ENCODE data around the gene FOXO1. TPM values are rescaled to one million over a fixed set of nuclear protein-coding genes. Genes with fewer than 3 reads are reported as not detected.
A peak's percentile ranks its signal among the peaks of the same experiment; 100 is the strongest.

Gene FOXO1
- total RNA-seq, 1 donor = 7.6 TPM

- Histone ChIP-seq H3K27ac (ENCODE audit: low read depth, low read length) (no peak overlapping the region), H3K4me1 (ENCODE audit: insufficient read depth, low read length) (no peaks in the 10 kb centered on the region), H2AFZ (ENCODE audit: low read length) (no peak overlapping the region), H3K4me3 (ENCODE audit: insufficient read depth, low read length) (no peak overlapping the region), H3K9me3 (ENCODE audit: low read depth, low read length) (no peaks in the 10 kb centered on the region), H4K20me1 (ENCODE audit: insufficient read depth, low read length) (no peaks in the 10 kb centered on the region), H3K79me2 (ENCODE audit: insufficient read depth, low read length) (peaks cover 17% of the 10 kb centered on the region), H3K4me2 (ENCODE audit: insufficient read depth, low read length) (no peak overlapping the region), H3K36me3 (ENCODE audit: insufficient read depth, low read length) (no peaks in the 10 kb centered on the region), H3K27me3 (ENCODE audit: insufficient read depth, low read length) (no peaks in the 10 kb centered on the region)
- no peak for TF ChIP-seq CTCF (IDR thresholded peaks at IDR 0.05; ENCODE audit: extremely low read depth, low read depth, low read length)
- DNase-seq (ENCODE audit: insufficient read length, low spot score, missing footprints) = no peak
Observed at GRCh38 chr13:40599747-40600146, 66.7 kb downstream of the FOXO1 start.

GRCh38 chr13:40599124-40599523 is 67.3 kb downstream of the FOXO1 start:
- no peak for DNase-seq (ENCODE audit: insufficient read length, low spot score, missing footprints)
- Histone ChIP-seq H3K79me2 (ENCODE audit: insufficient read depth, low read length) (peaks cover 22% of the 10 kb centered on the region), H3K9me3 (ENCODE audit: low read depth, low read length) (no peaks in the 10 kb centered on the region), H3K4me1 (ENCODE audit: insufficient read depth, low read length) (no peaks in the 10 kb centered on the region), H4K20me1 (ENCODE audit: insufficient read depth, low read length) (peaks cover 3% of the 10 kb centered on the region), H3K36me3 (ENCODE audit: insufficient read depth, low read length) (no peaks in the 10 kb centered on the region), H2AFZ (ENCODE audit: low read length) (no peak overlapping the region), H3K4me3 (ENCODE audit: insufficient read depth, low read length) (no peak overlapping the region), H3K27ac (ENCODE audit: low read depth, low read length) (no peak overlapping the region), H3K27me3 (ENCODE audit: insufficient read depth, low read length) (no peaks in the 10 kb centered on the region), H3K4me2 (ENCODE audit: insufficient read depth, low read length) (no peak overlapping the region)
- no peak for TF ChIP-seq CTCF (IDR thresholded peaks at IDR 0.05; ENCODE audit: extremely low read depth, low read depth, low read length)

GRCh38 chr13:40598569-40598968 is 67.9 kb downstream of the FOXO1 start:
- Histone ChIP-seq H4K20me1 (ENCODE audit: insufficient read depth, low read length) (peaks cover 4% of the 10 kb centered on the region), H3K4me3 (ENCODE audit: insufficient read depth, low read length) (no peak overlapping the region), H3K27ac (ENCODE audit: low read depth, low read length) (no peak overlapping the region), H3K4me2 (ENCODE audit: insufficient read depth, low read length) (no peak overlapping the region), H3K79me2 (ENCODE audit: insufficient read depth, low read length) (peaks cover 23% of the 10 kb centered on the region), H3K4me1 (ENCODE audit: insufficient read depth, low read length) (no peaks in the 10 kb centered on the region), H3K36me3 (ENCODE audit: insufficient read depth, low read length) (no peaks in the 10 kb centered on the region), H2AFZ (ENCODE audit: low read length) (no peak overlapping the region), H3K9me3 (ENCODE audit: low read depth, low read length) (no peaks in the 10 kb centered on the region), H3K27me3 (ENCODE audit: insufficient read depth, low read length) (no peaks in the 10 kb centered on the region)
- TF ChIP-seq CTCF (IDR thresholded peaks at IDR 0.05; ENCODE audit: extremely low read depth, low read depth, low read length) = no peak
- no peak for DNase-seq (ENCODE audit: insufficient read length, low spot score, missing footprints)

GRCh38 chr13:40597735-40598365 is 68.6 kb downstream of the FOXO1 start:
- H3K4me3 ChIP-seq (ENCODE audit: insufficient read depth, low read length) = no peak overlapping the region
- H3K9me3 ChIP-seq (ENCODE audit: low read depth, low read length) = no peaks in the 10 kb centered on the region
- H4K20me1 ChIP-seq (ENCODE audit: insufficient read depth, low read length) = peaks cover 4% of the 10 kb centered on the region
- no peaks in the 10 kb centered on the region for H3K27me3 ChIP-seq (ENCODE audit: insufficient read depth, low read length)
- no peak for TF ChIP-seq CTCF (IDR thresholded peaks at IDR 0.05; ENCODE audit: extremely low read depth, low read depth, low read length)
- H3K27ac ChIP-seq (ENCODE audit: low read depth, low read length) = no peak overlapping the region
- peak; percentile 32 for DNase-seq (ENCODE audit: insufficient read length, low spot score, missing footprints)
- no peaks in the 10 kb centered on the region for H3K36me3 ChIP-seq (ENCODE audit: insufficient read depth, low read length)
- H3K79me2 ChIP-seq (ENCODE audit: insufficient read depth, low read length) = peaks cover 24% of the 10 kb centered on the region
- H3K4me1 ChIP-seq (ENCODE audit: insufficient read depth, low read length) = no peaks in the 10 kb centered on the region
- no peak overlapping the region for H2AFZ ChIP-seq (ENCODE audit: low read length)
- no peak overlapping the region for H3K4me2 ChIP-seq (ENCODE audit: insufficient read depth, low read length)
